Nephron progenitor cell (in vitro differentiated cells): ENCODE results near the gene CAPN3.
A peak's percentile ranks its signal among the peaks of the same experiment; 100 is the strongest.
"Not testable (repeated sequence)": the region's sequence is repeated elsewhere in the genome, so short reads cannot be mapped to it uniquely, and the experiment has no call there.

Experiments
- DNase-seq: peaks from one replicate; pipeline ENCODE4 v3.0.0; 2021
- H3K27ac Mint-ChIP-seq: 2 replicates; pipeline ENCODE4 v1.8.0; 2021; ENCODE audit warnings: mild to moderate bottlenecking, moderate library complexity, mixed read lengths
- H3K27me3 Mint-ChIP-seq: 2 replicates; pipeline ENCODE4 v1.8.0; 2021; ENCODE audit warnings: mild to moderate bottlenecking, low read depth, mixed read lengths; ENCODE audit not compliant: poor library complexity
- H3K36me3 Mint-ChIP-seq: 2 replicates; pipeline ENCODE4 v1.8.0; 2021; ENCODE audit warnings: low read depth, mixed read lengths
- H3K4me1 Mint-ChIP-seq: 2 replicates; pipeline ENCODE4 v1.8.0; 2021; ENCODE audit warnings: mixed read lengths
- H3K4me3 Mint-ChIP-seq: 2 replicates; pipeline ENCODE4 v1.8.0; 2021; ENCODE audit warnings: mild to moderate bottlenecking, moderate library complexity, mixed read lengths
- H3K9me3 Mint-ChIP-seq: 2 replicates; pipeline ENCODE4 v1.8.0; 2021; ENCODE audit warnings: mild to moderate bottlenecking, moderate library complexity, mixed read lengths
- TF ChIP-seq, protein P1 (sequence below): fragments of 200-600 bp; sonication (generic); IDR thresholded peaks from 2 replicates; pipeline ENCODE4 v1.5.0; 2021; ENCODE audit warnings: antibody characterized with exemption

CAPN3 gene

DNA sequence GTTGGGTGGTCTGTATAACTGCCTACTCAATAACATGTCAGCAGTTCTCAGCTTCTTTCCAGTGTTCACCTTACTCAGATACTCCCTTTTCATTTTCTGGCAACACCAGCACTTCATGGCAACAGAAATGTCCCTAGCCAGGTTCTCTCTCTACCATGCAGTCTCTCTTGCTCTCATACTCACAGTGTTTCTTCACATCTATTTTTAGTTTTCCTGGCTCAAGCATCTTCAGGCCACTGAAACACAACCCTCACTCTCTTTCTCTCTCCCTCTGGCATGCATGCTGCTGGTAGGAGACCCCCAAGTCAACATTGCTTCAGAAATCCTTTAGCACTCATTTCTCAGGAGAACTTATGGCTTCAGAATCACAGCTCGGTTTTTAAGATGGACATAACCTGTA, at the start of gene CAPN3:
CAPN3 (plus strand) TSS at position 253 of the 400 bp plus-strand sequence. CDS start 305 bp downstream, outside the sequence.
- Mint-ChIP-seq H3K4me1 (no peaks in the 10 kb centered on the region), H3K9me3 (no peaks in the 10 kb centered on the region), H3K4me3 (no peak within 1 kb of the TSS), H3K36me3 (no peaks in the 10 kb centered on the region), H3K27me3 (peaks cover 4% of the 10 kb centered on the region), H3K27ac (no peak within 1 kb of the TSS)
- TF ChIP-seq, protein P1, sequence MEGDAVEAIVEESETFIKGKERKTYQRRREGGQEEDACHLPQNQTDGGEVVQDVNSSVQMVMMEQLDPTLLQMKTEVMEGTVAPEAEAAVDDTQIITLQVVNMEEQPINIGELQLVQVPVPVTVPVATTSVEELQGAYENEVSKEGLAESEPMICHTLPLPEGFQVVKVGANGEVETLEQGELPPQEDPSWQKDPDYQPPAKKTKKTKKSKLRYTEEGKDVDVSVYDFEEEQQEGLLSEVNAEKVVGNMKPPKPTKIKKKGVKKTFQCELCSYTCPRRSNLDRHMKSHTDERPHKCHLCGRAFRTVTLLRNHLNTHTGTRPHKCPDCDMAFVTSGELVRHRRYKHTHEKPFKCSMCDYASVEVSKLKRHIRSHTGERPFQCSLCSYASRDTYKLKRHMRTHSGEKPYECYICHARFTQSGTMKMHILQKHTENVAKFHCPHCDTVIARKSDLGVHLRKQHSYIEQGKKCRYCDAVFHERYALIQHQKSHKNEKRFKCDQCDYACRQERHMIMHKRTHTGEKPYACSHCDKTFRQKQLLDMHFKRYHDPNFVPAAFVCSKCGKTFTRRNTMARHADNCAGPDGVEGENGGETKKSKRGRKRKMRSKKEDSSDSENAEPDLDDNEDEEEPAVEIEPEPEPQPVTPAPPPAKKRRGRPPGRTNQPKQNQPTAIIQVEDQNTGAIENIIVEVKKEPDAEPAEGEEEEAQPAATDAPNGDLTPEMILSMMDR: no peak
- no peak for DNase-seq

DNA sequence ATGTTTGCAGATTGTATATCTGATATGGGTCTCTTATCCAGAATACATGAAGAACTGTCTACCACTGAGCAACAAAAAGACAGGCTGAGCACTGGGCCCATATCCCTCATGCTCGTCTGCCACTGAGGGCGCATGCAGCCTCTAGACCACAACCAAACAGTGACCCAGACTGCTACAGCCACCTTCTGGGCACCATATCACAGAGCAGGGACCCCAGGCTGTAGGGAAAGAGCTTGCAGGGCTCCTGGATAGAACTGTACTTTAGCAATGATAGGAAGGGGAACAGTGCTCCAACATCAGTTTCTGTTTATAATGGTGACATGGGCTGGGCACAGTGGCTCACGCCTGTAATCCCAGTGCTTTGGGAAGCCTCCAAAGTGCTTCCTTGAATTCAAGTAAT, 45.8 kb upstream of the CAPN3 start:
- no peak overlapping the region for H3K4me3 Mint-ChIP-seq
- peaks cover 16% of the 10 kb centered on the region for H3K4me1 Mint-ChIP-seq
- no peak overlapping the region for H3K27ac Mint-ChIP-seq
- no peak for DNase-seq
- H3K27me3 Mint-ChIP-seq: no peaks in the 10 kb centered on the region
- H3K9me3 Mint-ChIP-seq: no peaks in the 10 kb centered on the region
- peaks cover 8% of the 10 kb centered on the region for H3K36me3 Mint-ChIP-seq
- TF ChIP-seq, protein P1: no peak

DNA sequence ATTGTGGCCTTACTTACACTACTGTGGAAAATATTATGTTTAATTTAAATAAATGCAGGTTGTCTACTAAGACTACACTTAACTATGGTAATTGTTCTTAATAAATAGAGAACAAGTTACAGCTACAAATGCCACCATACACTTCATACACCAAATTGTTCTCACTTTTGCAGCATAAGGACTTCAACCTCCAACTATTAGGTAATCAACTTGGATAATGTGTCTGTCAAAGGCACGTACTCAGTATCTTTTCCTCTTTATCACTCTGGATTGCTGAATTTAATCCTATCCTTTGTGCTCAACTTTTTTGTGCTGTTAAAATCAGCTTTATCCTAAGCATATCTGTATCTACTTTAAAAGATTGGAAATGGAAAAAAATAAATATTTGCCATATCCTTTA, 44.5 kb upstream of the CAPN3 start:
- no peak overlapping the region for H3K27ac Mint-ChIP-seq
- peaks cover 8% of the 10 kb centered on the region for H3K36me3 Mint-ChIP-seq
- TF ChIP-seq, protein P1: no peak
- peaks cover 16% of the 10 kb centered on the region for H3K4me1 Mint-ChIP-seq
- H3K9me3 Mint-ChIP-seq: no peaks in the 10 kb centered on the region
- H3K27me3 Mint-ChIP-seq: no peaks in the 10 kb centered on the region
- DNase-seq: no peak
- H3K4me3 Mint-ChIP-seq: no peak overlapping the region

DNA sequence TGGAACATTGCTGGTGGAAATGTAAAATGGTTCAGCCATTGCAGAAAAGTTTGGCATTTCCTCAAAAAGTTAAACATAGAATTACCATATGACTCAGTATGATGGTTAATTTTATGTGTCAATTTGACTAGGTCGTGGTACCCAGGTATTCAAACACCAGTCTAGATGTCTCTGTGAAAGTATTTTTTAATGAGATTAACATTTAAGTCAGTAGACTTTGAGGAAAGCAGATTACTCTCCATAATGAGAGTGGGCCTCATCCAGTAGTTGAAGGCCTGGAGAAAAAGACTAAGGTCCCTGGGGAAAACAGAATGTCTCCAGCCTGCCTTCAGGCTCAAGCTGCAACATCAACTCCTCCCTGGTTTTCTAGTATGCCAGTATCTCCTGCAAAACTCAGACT, 43.8 kb upstream of the CAPN3 start:
- DNase-seq: no peak
- Mint-ChIP-seq H3K27ac (no peak overlapping the region), H3K9me3 (no peaks in the 10 kb centered on the region), H3K4me3 (no peak overlapping the region), H3K27me3 (no peaks in the 10 kb centered on the region), H3K4me1 (peaks cover 16% of the 10 kb centered on the region), H3K36me3 (peaks cover 8% of the 10 kb centered on the region)
- TF ChIP-seq, protein P1: no peak

DNA sequence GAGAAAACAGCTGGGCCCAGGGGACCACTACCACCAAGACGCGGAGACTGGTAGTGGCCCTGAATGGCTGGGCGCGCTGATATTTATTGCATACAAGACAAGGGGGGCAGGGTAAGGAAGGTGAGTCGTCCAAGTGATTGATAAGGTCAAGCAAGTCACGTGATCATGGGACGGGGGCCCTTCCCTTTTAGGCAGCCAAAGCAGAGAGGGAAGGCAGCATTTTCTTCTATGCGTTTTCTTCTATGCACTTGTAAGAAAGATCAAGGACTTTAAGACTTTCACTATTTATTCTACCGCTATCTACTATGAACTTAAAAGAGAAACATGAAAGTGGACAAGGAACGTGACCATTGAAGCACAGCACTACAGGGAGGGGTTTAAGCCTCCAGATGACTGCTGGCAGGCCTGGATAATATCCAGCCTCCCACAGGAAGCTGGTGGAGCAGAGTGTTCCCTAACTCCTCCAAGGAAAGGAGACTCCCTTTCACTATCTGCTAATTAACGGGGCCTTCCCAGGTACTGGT, 43.0 kb upstream of the CAPN3 start:
- H3K4me3 Mint-ChIP-seq, H3K27me3 Mint-ChIP-seq, H3K9me3 Mint-ChIP-seq, H3K36me3 Mint-ChIP-seq, DNase-seq: not testable (repeated sequence)
- Mint-ChIP-seq H3K4me1 (peaks cover 17% of the 10 kb centered on the region), H3K27ac (peak overlapping the region; percentile 94)

DNA sequence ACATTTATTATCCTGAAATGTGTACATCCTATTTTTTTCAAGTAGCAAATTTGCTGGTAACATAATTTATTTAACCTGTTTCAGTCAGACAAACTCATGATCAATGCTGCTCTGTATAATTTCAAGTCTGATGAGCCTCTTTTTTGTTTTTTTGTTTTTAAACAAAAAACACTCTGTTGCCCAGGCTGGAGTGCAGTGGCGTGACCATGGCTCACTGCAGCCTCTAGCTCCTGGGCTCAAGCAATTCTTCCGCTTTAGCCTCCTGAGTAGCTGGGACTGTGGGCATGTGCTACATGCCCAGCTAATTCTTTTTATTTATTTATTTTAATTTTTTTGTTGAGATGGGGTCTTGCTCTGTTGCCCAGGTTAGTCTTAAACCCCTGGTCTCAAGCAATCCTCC, 40.1 kb upstream of the CAPN3 start:
- Mint-ChIP-seq H3K36me3 (peaks cover 3% of the 10 kb centered on the region), H3K9me3 (no peaks in the 10 kb centered on the region), H3K4me1 (peaks cover 20% of the 10 kb centered on the region), H3K27ac (no peak overlapping the region), H3K27me3 (peaks cover 7% of the 10 kb centered on the region), H3K4me3 (no peak overlapping the region)
- TF ChIP-seq, protein P1: no peak
- DNase-seq: no peak
